B cell (primary cell): ENCODE measurements around the gene POGLUT3. TPM values are rescaled to one million over a fixed set of nuclear protein-coding genes. Genes with fewer than 3 reads are reported as not detected.

Source experiments
- ATAC-seq: fragments of 200-7000 bp; cut with Tn5 transposase; one replicate; pipeline ENCODE4 v1.10.0; 2021; ENCODE audit warnings: low read depth, mild to moderate bottlenecking, moderate number of reproducible peaks, moderate library complexity
- CTCF ChIA-PET: fragments of 350-600 bp; sonication (Branson Sonifier 250); formaldehyde crosslinking; loops from one replicate; lab custom pipeline; 2021; ENCODE audit warnings: antibody characterized with exemption, inconsistent platforms; lab: Charles Lee
- POLR2A ChIA-PET: fragments of 350-600 bp; sonication (Branson Sonifier 250); formaldehyde crosslinking; loops from one replicate; lab custom pipeline; 2021; ENCODE audit warnings: antibody characterized with exemption; lab: Charles Lee
- DNase-seq: peaks from one replicate; pipeline ENCODE4 v3.0.0; 2013
- H2AFZ ChIP-seq: 2 replicates; pipeline ENCODE4 v1.6.1; 2012; ENCODE audit warnings: mild to moderate bottlenecking, low read depth, low read length; ENCODE audit not compliant: insufficient read depth, poor library complexity, severe bottlenecking
- H3K27ac ChIP-seq, 2 donors: 1 replicate in 1 of 2; 2 replicates in 1 of 2; pipeline ENCODE4 v1.5.1; 2012 to 2013; ENCODE audit warnings: low read length in 2 of 2, mild to moderate bottlenecking in 2 of 2, moderate library complexity in 1 of 2
- H3K27me3 ChIP-seq, 4 experiments: fragments of 200-600 bp in 1 of 4; sonication (generic) in 1 of 4; replicated peaks in 1 of 4; 1 replicate in 2 of 4; 2 replicates in 2 of 4; pipeline versions ENCODE4 v1.6.1 to v1.7.0; 2013 to 2016; ENCODE audit warnings: low read length in 3 of 4, mild to moderate bottlenecking in 2 of 4, mixed read lengths in 1 of 4, moderate library complexity in 1 of 4; ENCODE audit not compliant: insufficient read depth in 4 of 4, control insufficient read depth in 3 of 4; ENCODE audit errors: control extremely low read depth in 1 of 4
- H3K36me3 ChIP-seq, 2 experiments: replicated peaks in 1 of 2; 1 replicate in 1 of 2; 2 replicates in 1 of 2; pipeline versions ENCODE4 v1.6.1 to v1.7.1; 2013; ENCODE audit warnings: low read length in 1 of 2; ENCODE audit not compliant: insufficient read depth in 2 of 2, control insufficient read depth in 1 of 2; ENCODE audit errors: control extremely low read depth in 1 of 2, extremely low read depth in 1 of 2
- H3K4me1 ChIP-seq, 2 donors: fragments of 200-600 bp in 1 of 2; sonication (generic) in 1 of 2; 1 replicate in 1 of 2; 2 replicates in 1 of 2; pipeline versions ENCODE4 v1.5.1 to v1.6.1; 2013 to 2017; ENCODE audit warnings: low read length in 2 of 2; ENCODE audit not compliant: control insufficient read depth in 2 of 2, insufficient read depth in 2 of 2
- H3K4me2 ChIP-seq: replicated peaks from 2 replicates; pipeline ENCODE3; 2012; ENCODE audit warnings: mild to moderate bottlenecking, low read depth, low read length; ENCODE audit not compliant: poor library complexity, severe bottlenecking
- H3K4me3 ChIP-seq, 5 experiments: fragments of 200-600 bp in 1 of 5; sonication (generic) in 1 of 5; 1 replicate in 3 of 5; 2 replicates in 2 of 5; pipeline versions ENCODE4 v1.5.1 to v1.7.0; 2011 to 2016; ENCODE audit warnings: low read length in 4 of 5, mild to moderate bottlenecking in 4 of 5, low read depth in 2 of 5, control low read depth in 1 of 5, moderate library complexity in 1 of 5; ENCODE audit not compliant: insufficient read depth in 1 of 5; ENCODE audit errors: control extremely low read depth in 1 of 5, extremely low read depth in 1 of 5
- H3K79me2 ChIP-seq: fragments of 200-600 bp; sonication (generic); one replicate; pipeline ENCODE4 v1.6.0; 2016; ENCODE audit warnings: low read length; ENCODE audit not compliant: control insufficient read depth, insufficient read depth
- H3K9ac ChIP-seq: fragments of 200-600 bp; sonication (generic); 2 replicates; pipeline ENCODE4 v1.6.1; 2017; ENCODE audit warnings: mild to moderate bottlenecking, low read length, moderate library complexity
- H3K9me3 ChIP-seq, 3 donors: one replicate each; pipeline versions ENCODE4 v1.6.1 to v1.7.1; 2013; ENCODE audit warnings: low read length in 2 of 3; ENCODE audit not compliant: control insufficient read depth in 2 of 3, insufficient read depth in 1 of 3; ENCODE audit errors: control extremely low read depth in 1 of 3
- H4K20me1 ChIP-seq: 2 replicates; pipeline ENCODE4 v1.6.0; 2012; ENCODE audit warnings: mild to moderate bottlenecking, low read length; ENCODE audit not compliant: insufficient read depth, control insufficient read depth, poor library complexity, severe bottlenecking
- H3K27ac Mint-ChIP-seq: one replicate; pipeline ENCODE4 v1.8.0; 2021; ENCODE audit warnings: mixed read lengths
- H3K27me3 Mint-ChIP-seq: one replicate; pipeline ENCODE4 v1.8.0; 2021; ENCODE audit warnings: mixed read lengths
- H3K4me1 Mint-ChIP-seq: one replicate; pipeline ENCODE4 v1.8.0; 2021; ENCODE audit warnings: mixed read lengths
- H3K4me3 Mint-ChIP-seq: one replicate; pipeline ENCODE4 v1.8.0; 2021; ENCODE audit warnings: mixed read lengths
- H3K9me3 Mint-ChIP-seq: one replicate; pipeline ENCODE4 v1.8.0; 2022; ENCODE audit warnings: mixed read lengths; ENCODE audit not compliant: insufficient read depth
- CTCF ChIP-seq: fragments of 200-600 bp; IDR thresholded peaks from one replicate; pipeline ENCODE4 v1.8.0; 2022; ENCODE audit warnings: antibody characterized with exemption, mild to moderate bottlenecking
- EZH2 ChIP-seq: IDR thresholded peaks from 2 replicates; pipeline ENCODE4 v1.6.1; 2012; ENCODE audit warnings: borderline replicate concordance, low read depth, mild to moderate bottlenecking, moderate library complexity, low read length; ENCODE audit not compliant: insufficient read depth, poor library complexity, severe bottlenecking
- WGBS: methylation state at CpG from one replicate; pipeline ENCODE4 v1.1.5; 2013; ENCODE audit warnings: missing lambda C conversion rate; ENCODE audit not compliant: insufficient coverage; 5-methylcytosine and 5-hydroxymethylcytosine counted together
- intact Hi-C: fragments of 100-400 bp; cut with micrococcal nuclease; formaldehyde crosslinking; loops from one replicate; pipeline ENCODE4 v1.10.0; 2022
- polyA plus RNA-seq: library from polyadenylated mRNA; depleted of rRNA; stranded (reverse); fragments of >200 nt; gene quantifications from 2 replicates; pipeline ENCODE4 v1.2.3, GENCODE V29; 2012
- total RNA-seq, 2 donors: library from RNA; stranded (reverse); fragments of 120-200 nt in 1 of 2; gene quantifications; 1 replicate in 1 of 2; 2 replicates in 1 of 2; pipeline versions ENCODE4 v1.2.3 to v1.2.4, GENCODE V29; 2013 to 2022

POGLUT3 gene
- total and polyA plus RNA-seq, 2 donors (not counting 1 experiment from before 2014, with no cell fraction given) = 1.8 to 3.4 TPM

GRCh38 chr11:108538022-108538424 is 39.8 kb upstream of the POGLUT3 start:
- WGBS = 85% methylated on average over 6 of the region's 8 CpGs
- Mint-ChIP-seq H3K4me3 (no peak overlapping the region), H3K9me3 (no peaks in the 10 kb centered on the region), H3K27ac (no peak overlapping the region), H3K4me1 (no peaks in the 10 kb centered on the region), H3K27me3 (peaks cover 13% of the 10 kb centered on the region)
- Histone ChIP-seq H3K9ac (no peak overlapping the region), H3K4me3 (no peak overlapping the region), H3K4me1 (no peaks in the 10 kb centered on the region), H3K4me2 (no peak overlapping the region), H3K79me2 (no peaks in the 10 kb centered on the region), H3K36me3 (no peaks in the 10 kb centered on the region), H4K20me1 (no peaks in the 10 kb centered on the region), H2AFZ (no peak overlapping the region), H3K27ac (no peak overlapping the region), H3K27me3 (no peaks in the 10 kb centered on the region), H3K9me3 (no peaks in the 10 kb centered on the region)
- intact Hi-C loops = no loop called here
- ATAC-seq (no peak), DNase-seq (no peak)
- no peak for TF ChIP-seq EZH2
- TF ChIP-seq CTCF = no peak
- CTCF ChIA-PET = no interaction called here
- POLR2A ChIA-PET = no interaction called here

GRCh38 chr11:108536783-108537182 is 38.6 kb upstream of the POGLUT3 start:
- no peaks in the 10 kb centered on the region for H3K36me3 ChIP-seq
- H4K20me1 ChIP-seq = no peaks in the 10 kb centered on the region
- WGBS = 93% methylated on average over 3 of the region's 5 CpGs
- CTCF ChIA-PET = no interaction called here
- no peak overlapping the region for H3K9ac ChIP-seq
- no peaks in the 10 kb centered on the region for H3K27me3 ChIP-seq
- no peak for TF ChIP-seq EZH2
- no peak for TF ChIP-seq CTCF
- ATAC-seq (no peak), DNase-seq (no peak)
- peaks cover 13% of the 10 kb centered on the region for H3K27me3 Mint-ChIP-seq
- H3K4me3 ChIP-seq = no peak overlapping the region
- no peak overlapping the region for H3K4me2 ChIP-seq
- H3K27ac Mint-ChIP-seq = no peak overlapping the region
- intact Hi-C loops = no loop called here
- no peaks in the 10 kb centered on the region for H3K4me1 Mint-ChIP-seq
- no peaks in the 10 kb centered on the region for H3K79me2 ChIP-seq
- POLR2A ChIA-PET = no interaction called here
- no peak overlapping the region for H2AFZ ChIP-seq
- H3K4me1 ChIP-seq = no peaks in the 10 kb centered on the region
- no peak overlapping the region for H3K27ac ChIP-seq
- H3K4me3 Mint-ChIP-seq = no peak overlapping the region
- no peaks in the 10 kb centered on the region for H3K9me3 Mint-ChIP-seq
- H3K9me3 ChIP-seq = no peaks in the 10 kb centered on the region
